ENCODE measurements around the gene DHRS3. TPM values are rescaled to one million over a fixed set of nuclear protein-coding genes. Genes with fewer than 3 reads are reported as not detected.
A peak's percentile ranks its signal among the peaks of the same experiment; 100 is the strongest.

The DHRS3 gene
- polyA plus RNA-seq, 2 donors, result 73.1 to 83.7 TPM

- Histone ChIP-seq H3K36me3 (ENCODE audit: control insufficient read depth in 2 of 2, insufficient read depth in 2 of 2, low read length in 1 of 2) (no peaks in the 10 kb centered on the region), H3K27ac (ENCODE audit: low read depth in 2 of 2, low read length in 1 of 2) (no peak overlapping the region), H3K4me3 (ENCODE audit: low read depth in 1 of 2, low read length in 2 of 2) (no peak overlapping the region), H3K4me1 (ENCODE audit: control insufficient read depth in 2 of 2, insufficient read depth in 2 of 2, low read length in 1 of 2) (no peaks in the 10 kb centered on the region), H3K27me3 (ENCODE audit: control insufficient read depth in 1 of 2, insufficient read depth in 2 of 2, low read length in 2 of 2) (no peaks in the 10 kb centered on the region), H3K9me3 (ENCODE audit: control insufficient read depth in 2 of 2, insufficient read depth in 1 of 2, low read depth in 1 of 2, low read length in 1 of 2) (no peaks in the 10 kb centered on the region)
- WGBS, 2 donors, result 80 to 93% methylated on average over 1 of the region's 1 CpG
These were observed 11.5 kb upstream of the DHRS3 start for GRCh38 chr1:12629511-12629956.

- H3K27me3 ChIP-seq (ENCODE audit: control insufficient read depth in 1 of 2, insufficient read depth in 2 of 2, low read length in 2 of 2), result no peaks in the 10 kb centered on the region
- peaks cover 0 to 6% of the 10 kb centered on the region in 2 donors for H3K4me1 ChIP-seq (ENCODE audit: control insufficient read depth in 2 of 2, insufficient read depth in 2 of 2, low read length in 1 of 2)
- H3K36me3 ChIP-seq (ENCODE audit: control insufficient read depth in 2 of 2, insufficient read depth in 2 of 2, low read length in 1 of 2), result no peaks in the 10 kb centered on the region
- H3K4me3 ChIP-seq (ENCODE audit: low read depth in 1 of 2, low read length in 2 of 2), result no peak overlapping the region
- 59 to 68% methylated on average over 5 of the region's 5 CpGs for WGBS, 2 donors
- no peak overlapping the region for H3K27ac ChIP-seq (ENCODE audit: low read depth in 2 of 2, low read length in 1 of 2)
- H3K9me3 ChIP-seq (ENCODE audit: control insufficient read depth in 2 of 2, insufficient read depth in 1 of 2, low read depth in 1 of 2, low read length in 1 of 2), result no peaks in the 10 kb centered on the region
These were observed 9.3 kb upstream of the DHRS3 start for GRCh38 chr1:12627296-12627695.

- H3K36me3 ChIP-seq (ENCODE audit: control insufficient read depth in 2 of 2, insufficient read depth in 2 of 2, low read length in 1 of 2), result no peaks in the 10 kb centered on the region
- peaks cover 0 to 6% of the 10 kb centered on the region in 2 donors for H3K4me1 ChIP-seq (ENCODE audit: control insufficient read depth in 2 of 2, insufficient read depth in 2 of 2, low read length in 1 of 2)
- WGBS, 2 donors, result 46 to 50% methylated on average over 4 of the region's 4 CpGs
- H3K9me3 ChIP-seq (ENCODE audit: control insufficient read depth in 2 of 2, insufficient read depth in 1 of 2, low read depth in 1 of 2, low read length in 1 of 2), result no peaks in the 10 kb centered on the region
- H3K4me3 ChIP-seq (ENCODE audit: low read depth in 1 of 2, low read length in 2 of 2), result no peak overlapping the region
- H3K27me3 ChIP-seq (ENCODE audit: control insufficient read depth in 1 of 2, insufficient read depth in 2 of 2, low read length in 2 of 2), result no peaks in the 10 kb centered on the region
- no peak overlapping the region for H3K27ac ChIP-seq (ENCODE audit: low read depth in 2 of 2, low read length in 1 of 2)
These were observed 8.9 kb upstream of the DHRS3 start for GRCh38 chr1:12626888-12627287.

GRCh38 chr1:12625276-12625675 is 7.3 kb upstream of the DHRS3 start:
- 90 to 92% methylated on average over 6 of the region's 6 CpGs for WGBS, 2 donors

GRCh38 chr1:12622506-12622905 is 4.5 kb upstream of the DHRS3 start:
- no peaks in the 10 kb centered on the region for H3K27me3 ChIP-seq (ENCODE audit: control insufficient read depth in 1 of 2, insufficient read depth in 2 of 2, low read length in 2 of 2)
- no peaks in the 10 kb centered on the region for H3K36me3 ChIP-seq (ENCODE audit: control insufficient read depth in 2 of 2, insufficient read depth in 2 of 2, low read length in 1 of 2)
- WGBS, 2 donors, result 39 to 41% methylated on average over 12 of the region's 12 CpGs
- no peak overlapping the region for H3K4me3 ChIP-seq (ENCODE audit: low read depth in 1 of 2, low read length in 2 of 2)
- H3K9me3 ChIP-seq (ENCODE audit: control insufficient read depth in 2 of 2, insufficient read depth in 1 of 2, low read depth in 1 of 2, low read length in 1 of 2), result no peaks in the 10 kb centered on the region
- H3K4me1 ChIP-seq (ENCODE audit: control insufficient read depth in 2 of 2, insufficient read depth in 2 of 2, low read length in 1 of 2), result peaks cover 8 to 11% of the 10 kb centered on the region in 2 donors
- H3K27ac ChIP-seq (ENCODE audit: low read depth in 2 of 2, low read length in 1 of 2), result peak overlapping the region; percentile 16 to 67

More at GRCh38 chr1:12625276-12625675, 7.3 kb upstream of the DHRS3 start:
- no peak overlapping the region for H3K27ac ChIP-seq (ENCODE audit: low read depth in 2 of 2, low read length in 1 of 2)
- H3K36me3 ChIP-seq (ENCODE audit: control insufficient read depth in 2 of 2, insufficient read depth in 2 of 2, low read length in 1 of 2), result no peaks in the 10 kb centered on the region
- no peak overlapping the region for H3K4me3 ChIP-seq (ENCODE audit: low read depth in 1 of 2, low read length in 2 of 2)
- no peaks in the 10 kb centered on the region for H3K27me3 ChIP-seq (ENCODE audit: control insufficient read depth in 1 of 2, insufficient read depth in 2 of 2, low read length in 2 of 2)
- no peaks in the 10 kb centered on the region for H3K9me3 ChIP-seq (ENCODE audit: control insufficient read depth in 2 of 2, insufficient read depth in 1 of 2, low read depth in 1 of 2, low read length in 1 of 2)
- peaks cover 4 to 6% of the 10 kb centered on the region in 2 donors for H3K4me1 ChIP-seq (ENCODE audit: control insufficient read depth in 2 of 2, insufficient read depth in 2 of 2, low read length in 1 of 2)

GRCh38 chr1:12621346-12622335 is 3.6 kb upstream of the DHRS3 start:
- H3K4me1 ChIP-seq (ENCODE audit: control insufficient read depth in 2 of 2, insufficient read depth in 2 of 2, low read length in 1 of 2), result peaks cover 8 to 11% of the 10 kb centered on the region in 2 donors

GRCh38 chr1:12620931-12621330 is 2.9 kb upstream of the DHRS3 start:
- WGBS, 2 donors, result 91 to 92% methylated on average over 8 of the region's 8 CpGs
- Histone ChIP-seq H3K27ac (ENCODE audit: low read depth in 2 of 2, low read length in 1 of 2) (peak overlapping the region in 1 of 2 donors; percentile 56), H3K4me1 (ENCODE audit: control insufficient read depth in 2 of 2, insufficient read depth in 2 of 2, low read length in 1 of 2) (peaks cover 8 to 11% of the 10 kb centered on the region in 2 donors)

More at GRCh38 chr1:12621346-12622335, 3.6 kb upstream of the DHRS3 start:
- Histone ChIP-seq H3K9me3 (ENCODE audit: control insufficient read depth in 2 of 2, insufficient read depth in 1 of 2, low read depth in 1 of 2, low read length in 1 of 2) (no peaks in the 10 kb centered on the region), H3K27me3 (ENCODE audit: control insufficient read depth in 1 of 2, insufficient read depth in 2 of 2, low read length in 2 of 2) (no peaks in the 10 kb centered on the region), H3K4me3 (ENCODE audit: low read depth in 1 of 2, low read length in 2 of 2) (no peak overlapping the region), H3K27ac (ENCODE audit: low read depth in 2 of 2, low read length in 1 of 2) (peak overlapping the region; percentile 16 to 67), H3K36me3 (ENCODE audit: control insufficient read depth in 2 of 2, insufficient read depth in 2 of 2, low read length in 1 of 2) (no peaks in the 10 kb centered on the region)
- 56 to 58% methylated on average over 15 of the region's 15 CpGs for WGBS, 2 donors

GRCh38 chr1:12620488-12620865 is 2.5 kb upstream of the DHRS3 start:
- Histone ChIP-seq H3K27ac (ENCODE audit: low read depth in 2 of 2, low read length in 1 of 2) (peak overlapping the region in 1 of 2 donors; percentile 56), H3K9me3 (ENCODE audit: control insufficient read depth in 2 of 2, insufficient read depth in 1 of 2, low read depth in 1 of 2, low read length in 1 of 2) (no peaks in the 10 kb centered on the region), H3K36me3 (ENCODE audit: control insufficient read depth in 2 of 2, insufficient read depth in 2 of 2, low read length in 1 of 2) (no peaks in the 10 kb centered on the region), H3K4me1 (ENCODE audit: control insufficient read depth in 2 of 2, insufficient read depth in 2 of 2, low read length in 1 of 2) (peaks cover 8 to 11% of the 10 kb centered on the region in 2 donors), H3K4me3 (ENCODE audit: low read depth in 1 of 2, low read length in 2 of 2) (no peak overlapping the region), H3K27me3 (ENCODE audit: control insufficient read depth in 1 of 2, insufficient read depth in 2 of 2, low read length in 2 of 2) (no peaks in the 10 kb centered on the region)
- WGBS, 2 donors, result 44 to 61% methylated on average over 4 of the region's 4 CpGs

More at GRCh38 chr1:12620931-12621330, 2.9 kb upstream of the DHRS3 start:
- no peaks in the 10 kb centered on the region for H3K36me3 ChIP-seq (ENCODE audit: control insufficient read depth in 2 of 2, insufficient read depth in 2 of 2, low read length in 1 of 2)
- no peak overlapping the region for H3K4me3 ChIP-seq (ENCODE audit: low read depth in 1 of 2, low read length in 2 of 2)
- H3K27me3 ChIP-seq (ENCODE audit: control insufficient read depth in 1 of 2, insufficient read depth in 2 of 2, low read length in 2 of 2), result no peaks in the 10 kb centered on the region
- H3K9me3 ChIP-seq (ENCODE audit: control insufficient read depth in 2 of 2, insufficient read depth in 1 of 2, low read depth in 1 of 2, low read length in 1 of 2), result no peaks in the 10 kb centered on the region

- Histone ChIP-seq H3K4me3 (ENCODE audit: low read depth in 1 of 2, low read length in 2 of 2) (peak overlapping the region; percentile 59 to 96), H3K27me3 (ENCODE audit: control insufficient read depth in 1 of 2, insufficient read depth in 2 of 2, low read length in 2 of 2) (no peaks in the 10 kb centered on the region), H3K4me1 (ENCODE audit: control insufficient read depth in 2 of 2, insufficient read depth in 2 of 2, low read length in 1 of 2) (peaks cover 8 to 11% of the 10 kb centered on the region in 2 donors), H3K36me3 (ENCODE audit: control insufficient read depth in 2 of 2, insufficient read depth in 2 of 2, low read length in 1 of 2) (no peaks in the 10 kb centered on the region), H3K9me3 (ENCODE audit: control insufficient read depth in 2 of 2, insufficient read depth in 1 of 2, low read depth in 1 of 2, low read length in 1 of 2) (no peaks in the 10 kb centered on the region), H3K27ac (ENCODE audit: low read depth in 2 of 2, low read length in 1 of 2) (peak overlapping the region; percentile 95 to 99)
- 11 to 15% methylated on average over 23 of the region's 23 CpGs for WGBS, 2 donors
These were observed 1.9 kb upstream of the DHRS3 start for GRCh38 chr1:12619792-12620487.

All from esophagus (tissue), 2 donors.